Testis (tissue), 3 donors: ENCODE results near the gene PLEKHA8. TPM values are rescaled to one million over a fixed set of nuclear protein-coding genes. Genes with fewer than 3 reads are reported as not detected.

ENCODE experiments used
- DNase-seq: peaks from one replicate; pipeline ENCODE4 v3.0.0-alpha.2; 2019
- H3K27ac ChIP-seq, 2 donors: fragments of 200-600 bp; sonication (generic); one replicate each; pipeline ENCODE4 v1.5.1; 2019
- H3K27me3 ChIP-seq: fragments of 200-600 bp; sonication (generic); one replicate; pipeline ENCODE4 v1.5.1; 2019
- H3K36me3 ChIP-seq: fragments of 200-600 bp; sonication (generic); one replicate; pipeline ENCODE4 v1.5.1; 2017; ENCODE audit warnings: low read depth; ENCODE audit errors: missing control alignments
- H3K4me1 ChIP-seq: fragments of 200-600 bp; sonication (generic); one replicate; pipeline ENCODE4 v1.5.1; 2019
- H3K4me3 ChIP-seq, 2 donors: fragments of 200-600 bp; sonication (generic); one replicate each; pipeline ENCODE4 v1.5.1; 2017 to 2019
- H3K9me3 ChIP-seq: fragments of 200-600 bp; sonication (generic); one replicate; pipeline ENCODE4 v1.5.1; 2017
- POLR2A ChIP-seq: fragments of 450-650 bp; IDR thresholded peaks from one replicate; pipeline ENCODE4 v1.6.1; 2017; ENCODE audit warnings: antibody characterized with exemption, mild to moderate bottlenecking, moderate library complexity
- WGBS, 2 donors: methylation state at CpG; one replicate each; pipeline ENCODE4 v1.1.5; 2018; 5-methylcytosine and 5-hydroxymethylcytosine counted together
- intact Hi-C: fragments of 100-400 bp; cut with DNase I; formaldehyde crosslinking; loops from one replicate; pipeline ENCODE4 v1.15.1; 2023; ENCODE audit warnings: low total_unique reads
- polyA plus RNA-seq: library from polyadenylated mRNA; stranded (reverse); fragments of 350-450 nt; fragmentation: Illumina TruSeq; extraction: RNeasy Lipid Tissue Mini Kit (QIAGEN cat#74804); gene quantifications from one replicate; pipeline ENCODE4 v1.2.3, GENCODE V29; 2014; ENCODE audit warnings: low read depth, low replicate concordance; ENCODE audit not compliant: insufficient read depth
- total RNA-seq, 2 donors: library from RNA; depleted of rRNA; stranded (reverse); fragments of >200 nt; gene quantifications; one replicate each; pipeline ENCODE4 v1.2.3, GENCODE V29; 2016
- TF ChIP-seq, protein P1 (sequence below), 3 experiments: fragments of 450-650 bp in 2 of 3; fragments of 200-600 bp in 1 of 3; sonication (generic) in 1 of 3; IDR thresholded peaks; one replicate each; pipeline ENCODE4 v1.5.1; 2016 to 2019; ENCODE audit warnings: antibody characterized with exemption in 3 of 3, mild to moderate bottlenecking in 2 of 3, moderate library complexity in 1 of 3

PLEKHA8 gene
- total and polyA plus RNA-seq, 3 donors from 2014 or later = 7.1 to 14.5 (median 11.0) TPM

DNA sequence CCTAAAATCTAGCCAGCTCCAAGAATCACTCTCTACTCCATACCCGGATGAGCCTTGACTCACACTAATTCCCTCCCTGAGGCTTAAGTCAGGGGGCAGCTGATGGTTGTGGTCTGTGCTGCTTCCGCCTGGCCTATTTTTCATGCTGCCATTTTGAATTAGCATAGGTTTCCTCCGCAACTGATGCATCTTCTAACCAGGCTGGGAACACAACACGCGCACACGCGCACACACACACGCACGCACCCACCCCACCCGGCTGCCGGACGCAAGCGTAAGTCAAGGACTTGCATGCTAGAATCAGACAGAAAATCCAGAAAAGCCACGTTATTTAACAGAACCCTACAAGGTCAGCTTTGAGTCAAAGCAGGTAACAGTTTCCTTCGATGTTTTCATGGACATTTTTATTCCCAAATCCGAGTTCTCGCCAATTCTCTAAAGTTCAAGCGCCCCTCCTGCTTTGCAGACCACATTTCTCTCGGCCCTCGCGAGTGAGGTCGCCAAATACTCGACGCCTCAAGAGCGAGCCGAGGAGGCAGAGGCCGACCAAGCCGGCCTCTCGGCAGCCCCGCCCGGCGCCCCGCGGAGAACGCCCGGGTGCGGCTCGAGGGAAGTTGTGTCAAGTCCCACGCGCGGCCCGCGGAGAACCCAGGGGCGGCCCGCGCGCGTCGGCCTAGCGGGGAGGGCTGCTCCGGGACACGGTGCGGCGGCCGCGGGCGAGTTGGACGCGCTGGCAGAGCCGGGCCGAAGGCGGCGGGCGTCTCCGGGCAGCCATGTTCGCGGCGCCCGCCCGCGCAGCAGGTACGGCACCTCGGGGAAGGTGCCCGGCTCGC, 39.6 kb upstream of the PLEKHA8 start:
- 5 to 20% methylated on average over 26 to 68 of the region's 75 CpGs for WGBS, 2 donors
- Histone ChIP-seq H3K4me1 (peaks cover 4% of the 10 kb centered on the region), H3K27me3 (no peaks in the 10 kb centered on the region), H3K27ac (peak overlapping the region; percentile 89 to 95), H3K4me3 (peak overlapping the region; percentile 85 to 100), H3K36me3 (no peaks in the 10 kb centered on the region), H3K9me3 (no peaks in the 10 kb centered on the region)
- TF ChIP-seq, protein P1, sequence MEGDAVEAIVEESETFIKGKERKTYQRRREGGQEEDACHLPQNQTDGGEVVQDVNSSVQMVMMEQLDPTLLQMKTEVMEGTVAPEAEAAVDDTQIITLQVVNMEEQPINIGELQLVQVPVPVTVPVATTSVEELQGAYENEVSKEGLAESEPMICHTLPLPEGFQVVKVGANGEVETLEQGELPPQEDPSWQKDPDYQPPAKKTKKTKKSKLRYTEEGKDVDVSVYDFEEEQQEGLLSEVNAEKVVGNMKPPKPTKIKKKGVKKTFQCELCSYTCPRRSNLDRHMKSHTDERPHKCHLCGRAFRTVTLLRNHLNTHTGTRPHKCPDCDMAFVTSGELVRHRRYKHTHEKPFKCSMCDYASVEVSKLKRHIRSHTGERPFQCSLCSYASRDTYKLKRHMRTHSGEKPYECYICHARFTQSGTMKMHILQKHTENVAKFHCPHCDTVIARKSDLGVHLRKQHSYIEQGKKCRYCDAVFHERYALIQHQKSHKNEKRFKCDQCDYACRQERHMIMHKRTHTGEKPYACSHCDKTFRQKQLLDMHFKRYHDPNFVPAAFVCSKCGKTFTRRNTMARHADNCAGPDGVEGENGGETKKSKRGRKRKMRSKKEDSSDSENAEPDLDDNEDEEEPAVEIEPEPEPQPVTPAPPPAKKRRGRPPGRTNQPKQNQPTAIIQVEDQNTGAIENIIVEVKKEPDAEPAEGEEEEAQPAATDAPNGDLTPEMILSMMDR (IDR thresholded peaks at IDR 0.05) = no peak
- no peak for TF ChIP-seq POLR2A
- intact Hi-C loops = no loop called here
- DNase-seq = peak; percentile 79

GRCh38 chr7:29989257-29989995, 38.8 kb upstream of the PLEKHA8 start, which contains the start of gene SCRN1:
Gene SCRN1 (minus strand): TSS chr7:29989801. CDS start chr7:29969067, 20,734 bp downstream.
- Histone ChIP-seq H3K27ac (peak within 1 kb of the TSS; percentile 89 to 95), H3K9me3 (no peaks in the 10 kb centered on the region), H3K4me3 (peak within 1 kb of the TSS; percentile 85 to 100), H3K4me1 (peaks cover 4% of the 10 kb centered on the region), H3K36me3 (no peaks in the 10 kb centered on the region), H3K27me3 (no peaks in the 10 kb centered on the region)
- 0 to 1% methylated on average over 23 to 41 of the region's 79 CpGs for WGBS, 2 donors
- DNase-seq = peak; percentile 77
- intact Hi-C loops = no loop called here
- no peak for TF ChIP-seq POLR2A
- TF ChIP-seq, protein P1 (IDR thresholded peaks at IDR 0.05) = no peak

DNA sequence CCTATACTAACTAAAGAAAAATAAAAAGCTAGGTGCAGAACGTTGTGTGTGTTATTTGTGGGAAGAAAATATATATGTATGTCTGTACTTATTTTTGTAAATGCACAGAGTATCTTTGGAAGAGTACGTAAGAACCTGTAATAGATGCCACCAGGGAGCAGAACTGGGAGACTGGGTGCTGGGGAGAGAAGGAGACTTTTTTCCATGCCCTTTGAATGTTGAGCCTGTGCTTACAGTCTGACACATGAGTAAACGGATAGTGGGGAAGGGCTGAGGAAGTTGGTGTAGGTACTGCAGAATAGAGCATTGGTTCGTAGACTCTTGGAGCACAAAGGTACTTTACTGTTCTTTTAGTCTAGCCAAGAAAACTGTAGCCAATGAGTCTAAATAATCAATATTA, 37.3 kb upstream of the PLEKHA8 start:
- no peaks in the 10 kb centered on the region for H3K27me3 ChIP-seq
- 59 to 75% methylated on average over 4 of the region's 4 CpGs for WGBS, 2 donors
- no peak for DNase-seq
- intact Hi-C loops = no loop called here
- H3K9me3 ChIP-seq = no peaks in the 10 kb centered on the region
- H3K27ac ChIP-seq = no peak overlapping the region
- H3K36me3 ChIP-seq = no peaks in the 10 kb centered on the region
- peaks cover 4% of the 10 kb centered on the region for H3K4me1 ChIP-seq
- no peak overlapping the region for H3K4me3 ChIP-seq
- no peak for TF ChIP-seq POLR2A
- TF ChIP-seq, protein P1 (IDR thresholded peaks at IDR 0.05) = no peak

GRCh38 chr7:29991937-29992336, 36.3 kb upstream of the PLEKHA8 start:
- H3K4me1 ChIP-seq = peaks cover 4% of the 10 kb centered on the region
- H3K4me3 ChIP-seq = no peak overlapping the region
- intact Hi-C loops = no loop called here
- H3K27me3 ChIP-seq = no peaks in the 10 kb centered on the region
- WGBS, 2 donors = 90 to 92% methylated on average over 4 to 5 of the region's 5 CpGs
- DNase-seq = no peak
- no peak overlapping the region for H3K27ac ChIP-seq
- no peaks in the 10 kb centered on the region for H3K9me3 ChIP-seq
- H3K36me3 ChIP-seq = no peaks in the 10 kb centered on the region
- TF ChIP-seq, protein P1 (IDR thresholded peaks at IDR 0.05) = no peak
- TF ChIP-seq POLR2A = no peak
